Cardiac fibroblast (primary cell): Measurements from ENCODE around the gene TTC33.

Source experiments
- DNase-seq, 2 donors: peaks; one replicate each; pipeline versions ENCODE4 v3.0.0 to v3.0.0-alpha.2; 2010; ENCODE audit warnings: low read depth in 2 of 2
- H3K4me3 ChIP-seq, 2 donors: replicated peaks in 1 of 2; 1 replicate in 1 of 2; 2 replicates in 1 of 2; pipeline ENCODE4 v1.5.1; 2011; ENCODE audit warnings: low read depth in 2 of 2, low read length in 2 of 2, mild to moderate bottlenecking in 2 of 2, moderate library complexity in 1 of 2
- CTCF ChIP-seq: IDR thresholded peaks from one replicate; pipeline ENCODE4 v1.5.1; 2011; ENCODE audit warnings: low read depth, mild to moderate bottlenecking, low read length, inconsistent platforms

TTC33 gene

GRCh38 chr5:40465416-40465815 lies 290.3 kb downstream of the TTC33 start:
- DNase-seq, result peak in 1 of 2 donors; percentile 13
- no peak for TF ChIP-seq CTCF
- no peak overlapping the region for H3K4me3 ChIP-seq

- TF ChIP-seq CTCF, result no peak
- DNase-seq, result peak in 1 of 2 donors; percentile 58
- H3K4me3 ChIP-seq, result no peak overlapping the region
Measured at GRCh38 chr5:40464511-40464910, 291.2 kb downstream of the TTC33 start.
